Panc1 (cell line): ENCODE data around the gene CACUL1. TPM values are rescaled to one million over a fixed set of nuclear protein-coding genes. Genes with fewer than 3 reads are reported as not detected.
"Not testable (repeated sequence)": the region's sequence is repeated elsewhere in the genome, so short reads cannot be mapped to it uniquely, and the experiment has no call there.

ENCODE experiments used
- ATAC-seq: fragments of 200-7000 bp; cut with Tn5 transposase; 2 replicates; pipeline ENCODE4 v1.9.1; 2020; ENCODE audit warnings: mild to moderate bottlenecking, moderate library complexity
- BruUV-seq: library from RNA; stranded (reverse); fragments of 400-500 nt; replicated peaks from 2 replicates; lab custom pipeline; 2021; lab: Mats Ljungman, UMichigan
- CTCF ChIA-PET: fragments of 300-600 bp; sonication (Branson Sonifier 250); formaldehyde crosslinking; loops from one replicate; lab custom pipeline; 2022; ENCODE audit warnings: antibody characterized with exemption; lab: Charles Lee
- POLR2A ChIA-PET: fragments of 300-600 bp; sonication (Branson Sonifier 250); formaldehyde crosslinking; loops from one replicate; lab custom pipeline; 2022; ENCODE audit warnings: antibody characterized with exemption; lab: Charles Lee
- DNase-seq: peaks from one replicate; pipeline ENCODE4 v3.0.0-alpha.2; 2010; ENCODE audit warnings: low read depth, low spot score
- H3K27ac ChIP-seq: 2 replicates; pipeline ENCODE4 v1.5.1; 2011; ENCODE audit warnings: mild to moderate bottlenecking, low read length, inconsistent platforms
- H3K27me3 ChIP-seq: fragments of 200-500 bp; sonication (Bioruptor generic); 2 replicates; pipeline ENCODE4 v1.6.0; 2014; ENCODE audit warnings: low read length, inconsistent platforms; ENCODE audit not compliant: control insufficient read depth, insufficient read depth
- H3K36me3 ChIP-seq: fragments of 200-500 bp; sonication (Bioruptor generic); 2 replicates; pipeline ENCODE4 v1.5.1; 2014; ENCODE audit warnings: inconsistent platforms, mild to moderate bottlenecking, low read length, moderate library complexity; ENCODE audit not compliant: control insufficient read depth, insufficient read depth
- H3K4me1 ChIP-seq: 2 replicates; pipeline ENCODE4 v1.5.1; 2011; ENCODE audit warnings: inconsistent platforms, mild to moderate bottlenecking, low read length, moderate library complexity; ENCODE audit not compliant: control insufficient read depth, insufficient read depth
- H3K4me3 ChIP-seq, 2 experiments: 2 replicates each; pipeline ENCODE4 v1.5.1; 2011 to 2012; ENCODE audit warnings: low read depth in 2 of 2, low read length in 2 of 2, mild to moderate bottlenecking in 2 of 2, inconsistent platforms in 1 of 2, moderate library complexity in 1 of 2
- H3K9me3 ChIP-seq: fragments of 200-500 bp; sonication (Bioruptor generic); 2 replicates; pipeline ENCODE4 v1.5.1; 2014; ENCODE audit warnings: low read depth, mild to moderate bottlenecking, inconsistent platforms, low read length, moderate library complexity; ENCODE audit not compliant: control insufficient read depth, insufficient read depth
- CTCF ChIP-seq: fragments of 450-650 bp; IDR thresholded peaks from 2 replicates; pipeline ENCODE4 v1.5.1; 2017; ENCODE audit warnings: mild to moderate bottlenecking
- POLR2AphosphoS5 ChIP-seq: IDR thresholded peaks from 2 replicates; pipeline ENCODE4 v1.6.1; 2012; ENCODE audit warnings: mild to moderate bottlenecking, low read depth, low read length, moderate library complexity
- REST ChIP-seq, 2 experiments: IDR thresholded peaks; 2 replicates each; pipeline ENCODE4 v1.6.1; 2011 to 2012; ENCODE audit warnings: low read depth in 2 of 2, control low read depth in 1 of 2, low read length in 1 of 2, mild to moderate bottlenecking in 1 of 2, moderate library complexity in 1 of 2; ENCODE audit not compliant: insufficient read depth in 1 of 2
- SIN3A ChIP-seq: IDR thresholded peaks from 2 replicates; pipeline ENCODE4 v1.6.1; 2012; ENCODE audit warnings: low read depth, mild to moderate bottlenecking, low read length, moderate library complexity, borderline replicate concordance; ENCODE audit not compliant: insufficient read depth
- TCF7L2 ChIP-seq: IDR thresholded peaks from 2 replicates; pipeline ENCODE4 v1.6.1; 2011; ENCODE audit warnings: mild to moderate bottlenecking, low read depth, low read length, inconsistent platforms
- in situ Hi-C: cut with HindIII; loops from 2 replicates; pipeline ENCODE4 v1.10.0; 2016; ENCODE audit warnings: low sequenced_read_pairs, low pct_unique_long_range_greater_than_20kb
- intact Hi-C: fragments of 100-400 bp; cut with micrococcal nuclease; formaldehyde crosslinking; loops from one replicate; pipeline ENCODE4 v1.10.0; 2022; ENCODE audit not compliant: unreplicated experiment
- total RNA-seq: library from RNA; stranded (reverse); gene quantifications from one replicate; pipeline ENCODE4 v1.2.1, GENCODE V29; 2021; ENCODE audit not compliant: unreplicated experiment

CACUL1 gene
- total RNA-seq, 1 experiment from 2014 or later = 44.1 TPM

GRCh38 chr10:118783776-118784545 lies 29.2 kb upstream of the CACUL1 start:
- no peaks in the 10 kb centered on the region; the same call in 1 of the 2 replicates for H3K27me3 ChIP-seq
- ChIA-PET POLR2A (interaction anchor here (0.5 kb wide), 1 partner anchor 46 kb away, joined by 4 read pairs; no protein-coding TSS in a partner anchor), CTCF (no interaction called here)
- ATAC-seq = no peak
- TF ChIP-seq CTCF = no peak
- TF ChIP-seq SIN3A = no peak
- TF ChIP-seq POLR2AphosphoS5 = no peak
- no peak for TF ChIP-seq TCF7L2
- no peak for TF ChIP-seq REST (IDR thresholded peaks at IDR 0.05; ENCODE audit: insufficient read depth in 1 of 2, low read depth in 2 of 2, low read length in 1 of 2)
- in situ Hi-C loops (no loop called here), intact Hi-C loops (no loop called here)
- no TSS peak for BruUV-seq
- no peak for DNase-seq
- H3K36me3 ChIP-seq = no peaks in the 10 kb centered on the region
- no peak overlapping the region for H3K27ac ChIP-seq
- H3K4me3 ChIP-seq = no peak overlapping the region
- no peaks in the 10 kb centered on the region for H3K9me3 ChIP-seq
- H3K4me1 ChIP-seq = no peaks in the 10 kb centered on the region

GRCh38 chr10:118782916-118783465 lies 28.2 kb upstream of the CACUL1 start:
- H3K4me1 ChIP-seq, H3K27ac ChIP-seq, POLR2A ChIA-PET, DNase-seq, H3K36me3 ChIP-seq, CTCF ChIA-PET, in situ Hi-C loops, BruUV-seq, H3K27me3 ChIP-seq, H3K4me3 ChIP-seq, intact Hi-C loops, H3K9me3 ChIP-seq, ATAC-seq: not testable (repeated sequence)

- ATAC-seq (no peak), DNase-seq (no peak)
- Histone ChIP-seq H3K36me3 (no peaks in the 10 kb centered on the region), H3K27me3 (no peaks in the 10 kb centered on the region), H3K9me3 (no peaks in the 10 kb centered on the region), H3K27ac (no peak overlapping the region), H3K4me3 (no peak overlapping the region), H3K4me1 (no peaks in the 10 kb centered on the region)
- TF ChIP-seq SIN3A (no peak), CTCF (no peak), POLR2AphosphoS5 (no peak)
- CTCF ChIA-PET = no interaction called here
- in situ Hi-C loops (no loop called here), intact Hi-C loops (no loop called here)
- POLR2A ChIA-PET = no interaction called here
- BruUV-seq = no TSS peak
These were observed 26.8 kb upstream of the CACUL1 start for GRCh38 chr10:118781541-118781940.
